Large intestine (tissue), 3 donors: ENCODE measurements around the gene SORCS3. TPM values are rescaled to one million over a fixed set of nuclear protein-coding genes. Genes with fewer than 3 reads are reported as not detected.

Experiments
- DNase-seq, 2 donors: peaks; one replicate each; pipeline versions ENCODE4 v3.0.0 to v3.0.0-alpha.2; 2013
- H3K27ac ChIP-seq: one replicate; pipeline ENCODE4 v1.5.1; 2013; ENCODE audit warnings: low read length
- H3K27me3 ChIP-seq: 2 replicates; pipeline ENCODE4 v1.6.1; 2013; ENCODE audit warnings: low read length; ENCODE audit not compliant: control insufficient read depth, insufficient read depth
- H3K36me3 ChIP-seq: 2 replicates; pipeline ENCODE4 v1.6.1; 2013; ENCODE audit warnings: low read length; ENCODE audit not compliant: control insufficient read depth, insufficient read depth
- H3K4me1 ChIP-seq: one replicate; pipeline ENCODE4 v1.6.1; 2013; ENCODE audit warnings: low read length; ENCODE audit not compliant: control insufficient read depth, insufficient read depth
- H3K4me3 ChIP-seq: one replicate; pipeline ENCODE4 v1.5.1; 2013; ENCODE audit warnings: low read length
- H3K9me3 ChIP-seq: one replicate; pipeline ENCODE4 v1.6.1; 2013; ENCODE audit warnings: mild to moderate bottlenecking, low read depth, low read length, moderate library complexity; ENCODE audit not compliant: control insufficient read depth
- WGBS: methylation state at CpG from one replicate; pipeline ENCODE4 v1.1.5; 2013; ENCODE audit warnings: low lambda C conversion rate; ENCODE audit not compliant: insufficient coverage; 5-methylcytosine and 5-hydroxymethylcytosine counted together
- polyA plus RNA-seq: library from polyadenylated mRNA; unstranded; fragments of 120-200 nt; gene quantifications from one replicate; pipeline ENCODE4 v1.2.1, GENCODE V29; 2013

The SORCS3 gene
- polyA plus RNA-seq, 1 donor, result 1.7 TPM

DNA sequence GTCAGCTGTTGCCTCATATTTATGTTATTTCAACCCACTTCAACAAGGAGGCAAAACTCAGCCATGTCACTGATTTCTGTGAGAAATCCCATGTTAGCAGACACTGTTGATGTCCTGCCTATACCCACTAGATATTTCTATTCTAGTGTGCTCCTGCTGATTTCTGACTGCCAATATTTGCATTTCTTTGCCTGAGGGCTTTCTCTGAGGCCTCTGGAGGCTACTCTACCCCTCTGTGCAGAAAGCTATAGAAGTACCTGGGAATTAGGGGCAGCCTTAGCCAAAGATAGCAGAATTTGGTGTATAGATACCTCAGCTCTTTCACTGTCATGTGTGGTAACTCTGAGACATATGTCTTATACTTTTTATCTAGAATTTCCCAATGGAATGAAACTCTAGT, 348.8 kb downstream of the SORCS3 start:
- no peak overlapping the region for H3K4me3 ChIP-seq
- no peak for DNase-seq

DNA sequence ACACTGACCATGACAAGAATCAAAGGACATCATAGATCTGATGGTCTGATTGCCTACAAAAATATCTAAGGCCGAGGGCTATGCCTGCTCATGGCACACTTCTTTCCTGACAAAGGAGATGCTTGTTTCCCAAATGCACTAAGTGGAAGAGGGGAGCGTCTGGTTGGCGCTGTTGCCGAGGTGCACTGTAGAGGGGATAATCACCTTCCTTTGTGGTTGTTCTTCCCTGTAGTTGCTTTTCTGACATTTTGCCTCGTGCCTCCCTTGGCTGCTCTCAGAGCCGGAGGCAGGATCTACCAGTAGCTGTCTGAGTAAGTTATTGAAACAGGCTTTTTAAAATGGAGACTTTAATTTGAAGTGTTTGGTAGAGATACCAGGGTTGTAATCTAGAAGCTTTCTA, 352.0 kb downstream of the SORCS3 start:
- Histone ChIP-seq H3K36me3 (no peaks in the 10 kb centered on the region), H3K4me1 (no peaks in the 10 kb centered on the region), H3K9me3 (no peaks in the 10 kb centered on the region), H3K27me3 (no peaks in the 10 kb centered on the region), H3K27ac (no peak overlapping the region), H3K4me3 (no peak overlapping the region)
- no peak for DNase-seq
- no CpG with 5 or more reads among the region's 6 CpGs for WGBS

More for the DNA sequence above, 348.8 kb downstream of the SORCS3 start:
- no peaks in the 10 kb centered on the region for H3K36me3 ChIP-seq
- no peak overlapping the region for H3K27ac ChIP-seq
- H3K4me1 ChIP-seq, result no peaks in the 10 kb centered on the region
- H3K27me3 ChIP-seq, result no peaks in the 10 kb centered on the region
- no peaks in the 10 kb centered on the region for H3K9me3 ChIP-seq

DNA sequence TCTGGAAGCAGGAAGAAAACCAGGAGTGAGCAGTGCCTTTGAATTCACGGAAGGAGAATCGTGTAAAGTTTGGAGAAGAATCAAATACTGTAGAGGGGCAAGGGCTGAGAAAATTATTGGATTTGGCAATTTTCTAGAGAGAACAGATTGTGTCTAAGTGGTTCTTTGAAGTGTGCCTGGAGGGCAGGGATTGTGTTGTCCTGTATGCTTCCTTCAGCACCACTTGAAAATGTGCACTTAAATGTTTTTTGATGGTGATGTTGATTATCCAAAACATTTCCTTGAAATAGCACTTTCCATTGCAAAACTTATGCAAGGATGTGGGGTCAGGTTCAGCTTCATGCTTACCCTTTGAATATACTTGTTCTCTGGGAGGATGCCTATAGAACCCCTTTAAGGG, 360.2 kb downstream of the SORCS3 start:
- WGBS, result 89% methylated on average over 2 of the region's 2 CpGs
- Histone ChIP-seq H3K4me1 (no peaks in the 10 kb centered on the region), H3K9me3 (no peaks in the 10 kb centered on the region), H3K27ac (no peak overlapping the region), H3K27me3 (no peaks in the 10 kb centered on the region), H3K36me3 (no peaks in the 10 kb centered on the region), H3K4me3 (no peak overlapping the region)
- DNase-seq, result no peak

DNA sequence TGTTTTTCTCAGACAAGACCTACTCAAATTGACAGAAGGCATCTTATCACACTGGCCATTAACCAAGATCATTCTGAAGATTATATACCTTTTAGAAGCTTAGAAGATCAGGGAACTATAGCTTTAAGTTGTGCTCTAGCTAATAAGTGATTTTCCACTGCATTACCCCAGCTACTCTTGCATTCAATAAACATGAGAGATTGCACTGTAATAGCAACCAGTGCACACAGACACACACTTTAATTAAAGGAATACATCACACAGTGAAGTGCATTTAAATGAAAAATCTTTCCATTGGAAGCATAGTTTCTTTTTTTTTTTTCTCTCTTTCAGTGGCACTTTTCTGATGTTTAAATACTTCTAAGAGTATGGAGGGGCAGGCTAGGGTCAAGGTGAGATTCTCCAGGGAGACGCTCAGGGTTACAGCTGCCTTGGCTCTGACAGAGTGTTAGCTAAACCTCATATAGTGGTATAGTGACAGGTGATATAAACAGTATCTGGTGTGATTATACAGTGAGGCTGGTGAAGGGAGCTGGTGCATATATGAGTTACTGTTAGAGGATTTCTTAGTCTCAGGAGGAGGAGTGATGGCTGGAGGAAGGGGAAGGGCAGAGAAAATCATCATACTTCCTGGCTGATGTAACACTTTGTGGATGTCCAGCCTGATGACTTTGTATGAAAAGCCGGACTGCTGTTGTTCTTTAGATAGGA, 369.5 kb downstream of the SORCS3 start:
- no peaks in the 10 kb centered on the region for H3K4me1 ChIP-seq
- no peak for DNase-seq
- H3K4me3 ChIP-seq, result no peak overlapping the region
- no CpG with 5 or more reads among the region's 2 CpGs for whole genome bisulfite sequencing
- no peaks in the 10 kb centered on the region for H3K9me3 ChIP-seq
- no peaks in the 10 kb centered on the region for H3K36me3 ChIP-seq
- H3K27ac ChIP-seq, result no peak overlapping the region
- H3K27me3 ChIP-seq, result no peaks in the 10 kb centered on the region

DNA sequence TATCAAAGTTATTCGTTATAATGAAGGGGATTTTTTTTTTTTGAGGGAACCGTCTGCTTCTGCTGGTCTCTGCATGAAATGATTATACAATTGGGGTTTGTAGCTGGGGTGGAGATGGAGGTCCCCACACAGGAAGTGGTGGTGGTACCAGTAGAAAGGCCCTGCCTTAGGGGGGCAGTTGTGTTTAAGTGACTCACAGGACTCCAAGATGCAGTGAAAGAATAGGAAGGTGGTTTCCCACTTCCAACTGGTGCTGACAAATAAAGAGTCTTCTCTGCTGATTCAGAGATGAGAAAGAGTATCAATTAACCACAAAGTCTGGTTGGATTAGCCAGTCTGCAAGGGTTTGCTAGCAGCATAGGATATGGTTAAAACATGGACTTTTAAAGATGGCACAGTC, 376.0 kb downstream of the SORCS3 start:
- Histone ChIP-seq H3K4me3 (no peak overlapping the region), H3K36me3 (no peaks in the 10 kb centered on the region), H3K27ac (no peak overlapping the region), H3K9me3 (no peaks in the 10 kb centered on the region), H3K4me1 (no peaks in the 10 kb centered on the region), H3K27me3 (no peaks in the 10 kb centered on the region)
- WGBS, result no CpG with 5 or more reads among the region's 2 CpGs
- no peak for DNase-seq

DNA sequence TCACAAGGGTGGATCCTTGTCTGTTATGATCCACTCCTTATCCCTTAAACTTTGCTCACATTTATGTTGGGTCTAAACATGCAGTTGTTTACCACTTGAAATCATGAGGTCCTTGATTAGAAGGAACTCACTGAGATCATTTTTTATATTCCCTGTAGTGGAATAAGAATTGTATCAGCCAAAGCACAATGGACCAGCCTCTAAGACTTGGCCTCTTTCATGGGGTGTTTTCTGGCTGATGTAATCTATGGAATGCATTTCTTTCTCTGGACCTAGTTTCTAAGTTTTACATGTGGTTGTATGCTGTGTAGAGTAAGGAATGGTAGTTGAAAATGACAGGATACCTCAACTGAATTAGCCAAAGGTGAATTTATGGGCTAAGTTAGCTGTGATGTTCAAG, 376.6 kb downstream of the SORCS3 start:
- H3K36me3 ChIP-seq, result no peaks in the 10 kb centered on the region
- no peak for DNase-seq
- H3K4me3 ChIP-seq, result no peak overlapping the region
- H3K4me1 ChIP-seq, result no peaks in the 10 kb centered on the region
- H3K27me3 ChIP-seq, result no peaks in the 10 kb centered on the region
- H3K9me3 ChIP-seq, result no peaks in the 10 kb centered on the region
- no peak overlapping the region for H3K27ac ChIP-seq

DNA sequence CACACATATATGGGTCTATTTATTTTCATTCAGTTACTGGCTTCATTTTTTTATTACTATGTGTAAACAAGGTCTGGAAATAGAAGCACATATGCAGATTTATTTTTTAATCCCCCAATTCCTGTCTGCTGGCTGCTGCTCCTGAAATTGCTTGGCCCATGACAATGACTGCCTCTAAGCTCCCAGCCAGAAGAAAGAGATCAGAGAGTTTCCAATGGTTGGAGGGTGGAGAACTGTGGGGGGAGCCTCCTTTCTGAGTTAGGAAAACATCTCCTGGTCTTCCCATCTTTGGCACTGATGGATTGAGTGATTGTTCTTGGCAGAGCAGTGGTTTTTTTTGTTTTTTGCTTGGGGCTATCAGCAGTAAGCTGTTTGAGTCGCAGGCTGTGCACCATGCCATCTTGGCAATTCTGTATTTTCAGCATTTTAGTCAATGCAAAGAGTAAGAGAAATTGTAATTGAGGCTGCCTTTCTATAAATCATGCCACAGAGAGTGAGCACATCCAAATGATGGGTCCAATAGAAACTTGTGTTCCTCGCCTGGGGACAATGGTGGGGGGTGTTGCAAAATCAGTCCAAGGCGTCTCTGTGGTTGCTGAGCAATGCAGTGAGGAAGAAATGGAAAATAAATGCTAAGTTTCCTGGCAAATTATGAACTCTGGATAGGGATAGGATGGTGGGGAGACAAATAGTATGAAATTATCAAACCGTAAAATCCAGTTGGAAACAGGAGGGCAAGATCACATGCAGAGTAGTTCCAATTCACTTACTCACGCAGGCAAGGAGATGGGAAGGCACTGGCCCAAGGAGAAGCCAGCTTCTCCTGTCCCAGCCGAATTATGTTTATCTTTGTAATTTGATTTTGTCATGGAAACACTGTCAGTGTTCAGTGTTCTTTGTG, 382.4 kb downstream of the SORCS3 start:
- no peaks in the 10 kb centered on the region for H3K4me1 ChIP-seq
- H3K36me3 ChIP-seq, result no peaks in the 10 kb centered on the region
- DNase-seq, result no peak
- H3K27ac ChIP-seq, result no peak overlapping the region
- no CpG with 5 or more reads among the region's 6 CpGs for WGBS
- no peaks in the 10 kb centered on the region for H3K9me3 ChIP-seq
- H3K27me3 ChIP-seq, result no peaks in the 10 kb centered on the region
- H3K4me3 ChIP-seq, result no peak overlapping the region

DNA sequence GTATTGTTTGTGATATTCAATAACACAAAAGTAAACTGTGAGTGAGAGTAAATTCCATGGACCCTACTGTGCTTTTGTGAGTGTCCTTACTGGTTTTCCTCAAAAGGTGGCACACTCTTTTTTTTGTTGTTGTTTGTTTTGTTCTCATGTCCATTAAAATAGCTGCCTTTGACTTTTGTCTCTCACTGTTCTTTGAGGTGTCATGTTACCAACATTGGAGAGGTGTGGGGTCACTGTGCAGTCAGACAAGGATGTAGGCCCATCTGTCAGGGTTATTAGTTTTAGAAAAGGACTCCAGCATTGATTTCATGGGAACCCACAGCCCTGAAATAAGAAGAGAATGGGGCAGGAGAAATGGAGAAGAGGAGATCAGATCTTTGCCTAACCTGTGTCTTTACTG, 383.1 kb downstream of the SORCS3 start:
- Histone ChIP-seq H3K27ac (no peak overlapping the region), H3K4me1 (no peaks in the 10 kb centered on the region), H3K27me3 (no peaks in the 10 kb centered on the region), H3K9me3 (no peaks in the 10 kb centered on the region), H3K4me3 (no peak overlapping the region), H3K36me3 (no peaks in the 10 kb centered on the region)
- DNase-seq, result no peak

DNA sequence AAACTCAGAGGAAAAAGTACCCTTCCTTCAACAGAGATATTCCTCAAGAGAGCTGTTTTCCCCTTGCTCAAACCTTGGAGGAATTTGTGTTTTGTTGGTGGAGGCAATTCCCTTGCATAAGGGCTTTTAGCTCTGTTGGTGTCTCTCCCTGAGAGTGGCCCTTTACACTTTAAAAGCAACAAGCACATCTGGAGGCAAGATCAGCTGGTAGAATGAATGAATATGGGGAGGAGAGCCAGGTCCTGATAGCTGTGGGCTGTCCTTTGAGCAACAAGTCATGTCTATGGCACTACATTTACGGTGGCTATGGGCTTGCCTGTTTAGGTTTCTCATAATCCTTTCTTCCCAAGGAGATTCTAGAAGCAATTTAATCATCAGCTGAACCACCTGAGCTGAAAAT, 384.0 kb downstream of the SORCS3 start:
- DNase-seq, result no peak
- no CpG with 5 or more reads among the region's 1 CpG for WGBS
- no peaks in the 10 kb centered on the region for H3K9me3 ChIP-seq
- no peaks in the 10 kb centered on the region for H3K4me1 ChIP-seq
- H3K27me3 ChIP-seq, result no peaks in the 10 kb centered on the region
- no peak overlapping the region for H3K27ac ChIP-seq
- H3K36me3 ChIP-seq, result no peaks in the 10 kb centered on the region
- no peak overlapping the region for H3K4me3 ChIP-seq

DNA sequence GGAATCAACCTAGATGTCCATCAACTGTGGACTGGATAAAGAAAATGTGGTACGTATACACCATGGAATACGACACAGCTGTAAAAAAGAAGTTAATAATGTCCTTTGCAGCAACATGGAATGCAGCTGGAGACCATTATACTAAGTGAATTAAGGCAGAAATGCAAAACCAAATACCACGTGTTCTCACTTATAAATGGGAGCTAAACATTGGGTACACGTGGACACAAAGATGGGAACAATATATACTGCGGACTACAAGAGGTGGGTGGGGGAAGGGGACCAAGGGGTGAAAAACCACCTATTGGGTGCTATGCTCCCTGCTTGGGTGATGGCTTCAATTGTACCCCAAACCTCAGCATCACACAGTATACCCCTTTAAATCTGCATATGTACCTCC, 385.5 kb downstream of the SORCS3 start:
- Histone ChIP-seq H3K27me3 (no peaks in the 10 kb centered on the region), H3K4me3 (no peak overlapping the region), H3K9me3 (no peaks in the 10 kb centered on the region), H3K4me1 (no peaks in the 10 kb centered on the region), H3K27ac (no peak overlapping the region), H3K36me3 (no peaks in the 10 kb centered on the region)
- no peak for DNase-seq
- no CpG with 5 or more reads among the region's 5 CpGs for WGBS

DNA sequence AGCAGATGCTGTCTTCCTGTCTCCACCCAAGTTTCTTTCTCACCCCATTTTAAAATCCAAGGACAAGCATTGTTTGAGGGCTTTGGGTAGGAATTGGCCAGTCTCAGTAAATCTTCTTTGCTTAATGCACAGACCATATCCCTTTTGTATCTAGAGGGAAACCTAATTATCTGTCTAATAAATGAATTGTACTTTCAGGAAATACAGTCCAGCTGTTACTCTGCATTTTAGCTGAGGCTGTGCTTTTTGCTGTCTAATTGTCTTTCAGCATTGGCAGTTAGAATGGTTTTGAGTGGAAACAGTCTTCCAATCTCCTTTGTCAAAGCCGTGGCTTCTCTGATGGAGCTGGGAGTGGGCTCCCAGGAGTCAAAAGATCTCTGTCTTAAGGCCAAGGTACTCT, 388.2 kb downstream of the SORCS3 start:
- DNase-seq, result no peak
- Histone ChIP-seq H3K9me3 (no peaks in the 10 kb centered on the region), H3K27me3 (no peaks in the 10 kb centered on the region), H3K4me3 (no peak overlapping the region), H3K4me1 (no peaks in the 10 kb centered on the region), H3K27ac (no peak overlapping the region), H3K36me3 (no peaks in the 10 kb centered on the region)
- no CpG with 5 or more reads among the region's 1 CpG for WGBS
